GM19468 (cell line): ENCODE measurements around the gene IMMT.

Source experiments
- ATAC-seq: cut with Tn5 transposase; IDR thresholded peaks from one replicate; pipeline ENCODE4 v1.9.1; 2021; ENCODE audit warnings: mild to moderate bottlenecking, moderate library complexity, moderate number of reproducible peaks; ENCODE audit not compliant: unreplicated experiment; ENCODE audit errors: extremely low read depth

IMMT gene

GRCh38 chr2:86226636-86227520, 31.6 kb upstream of the IMMT start:
- no peak for ATAC-seq

GRCh38 chr2:86226070-86226469, 30.8 kb upstream of the IMMT start:
- ATAC-seq: no peak

- ATAC-seq: peak; percentile 61
Observed at GRCh38 chr2:86225581-86225980, 30.3 kb upstream of the IMMT start.

- no peak for ATAC-seq
Observed at GRCh38 chr2:86224645-86225355, 29.5 kb upstream of the IMMT start.

- no peak for ATAC-seq
Observed at GRCh38 chr2:86223927-86224560, 28.8 kb upstream of the IMMT start.

GRCh38 chr2:86223140-86223926, 28.1 kb upstream of the IMMT start:
- no peak for ATAC-seq

GRCh38 chr2:86221066-86221684, 25.9 kb upstream of the IMMT start:
- no peak for ATAC-seq

GRCh38 chr2:86219896-86220295, 24.6 kb upstream of the IMMT start:
- no peak for ATAC-seq

- no peak for ATAC-seq
Observed at GRCh38 chr2:86218124-86218523, 22.9 kb upstream of the IMMT start.

GRCh38 chr2:86216575-86217555, 21.6 kb upstream of the IMMT start:
- no peak for ATAC-seq

- no peak for ATAC-seq
Observed at GRCh38 chr2:86214503-86214832, 19.2 kb upstream of the IMMT start.

GRCh38 chr2:86213699-86214502, 18.6 kb upstream of the IMMT start:
- ATAC-seq: no peak

- ATAC-seq: no peak
Observed at GRCh38 chr2:86213056-86213455, 17.8 kb upstream of the IMMT start.

GRCh38 chr2:86211796-86212188, 16.5 kb upstream of the IMMT start:
- no peak for ATAC-seq

- no peak for ATAC-seq
Observed at GRCh38 chr2:86211033-86211795, 16.0 kb upstream of the IMMT start.

- no peak for ATAC-seq
Observed at GRCh38 chr2:86204458-86204857, 9.2 kb upstream of the IMMT start.

- ATAC-seq: no peak
Observed at GRCh38 chr2:86203614-86204013, 8.4 kb upstream of the IMMT start.
